IgD-negative memory B cell (primary cell): ENCODE measurements around the gene SLC25A41. TPM values are rescaled to one million over a fixed set of nuclear protein-coding genes. Genes with fewer than 3 reads are reported as not detected.

Experiments
- H3K27ac Mint-ChIP-seq, 3 donors: one replicate each; pipeline ENCODE4 v1.8.0; 2020 to 2022; ENCODE audit warnings: mild to moderate bottlenecking in 3 of 3, mixed read lengths in 3 of 3, moderate library complexity in 1 of 3
- H3K27me3 Mint-ChIP-seq: one replicate; pipeline ENCODE4 v1.8.0; 2021; ENCODE audit warnings: mixed read lengths
- H3K36me3 Mint-ChIP-seq: one replicate; pipeline ENCODE4 v1.8.0; 2020; ENCODE audit warnings: mild to moderate bottlenecking, mixed read lengths
- H3K4me1 Mint-ChIP-seq, 3 donors: one replicate each; pipeline ENCODE4 v1.8.0; 2020 to 2022; ENCODE audit warnings: mixed read lengths in 3 of 3, mild to moderate bottlenecking in 1 of 3
- H3K4me3 Mint-ChIP-seq, 4 donors: one replicate each; pipeline ENCODE4 v1.8.0; 2020 to 2022; ENCODE audit warnings: mild to moderate bottlenecking in 4 of 4, mixed read lengths in 4 of 4, moderate library complexity in 3 of 4
- H3K9me3 Mint-ChIP-seq, 3 donors: one replicate each; pipeline ENCODE4 v1.8.0; 2020 to 2021; ENCODE audit warnings: mixed read lengths in 3 of 3, mild to moderate bottlenecking in 1 of 3
- polyA plus RNA-seq: library from polyadenylated mRNA; unstranded; fragments of 300-500 nt; fragmentation: Illumina TruSeq; gene quantifications from one replicate; pipeline ENCODE4 v1.2.3, GENCODE V29; 2021

SLC25A41 gene
- polyA plus RNA-seq, 1 donor from 2014 or later, result not detected

GRCh38 chr19:6467384-6467783 is 33.8 kb upstream of the SLC25A41 start:
- Mint-ChIP-seq H3K4me1 (peaks cover 0 to 15% (median 10%) of the 10 kb centered on the region in 3 donors), H3K36me3 (peaks cover 6% of the 10 kb centered on the region), H3K9me3 (no peaks in the 10 kb centered on the region), H3K4me3 (no peak overlapping the region), H3K27ac (no peak overlapping the region), H3K27me3 (peaks cover 2% of the 10 kb centered on the region)

GRCh38 chr19:6466526-6467248 is 33.1 kb upstream of the SLC25A41 start:
- H3K4me3 Mint-ChIP-seq, result no peak overlapping the region

DNA sequence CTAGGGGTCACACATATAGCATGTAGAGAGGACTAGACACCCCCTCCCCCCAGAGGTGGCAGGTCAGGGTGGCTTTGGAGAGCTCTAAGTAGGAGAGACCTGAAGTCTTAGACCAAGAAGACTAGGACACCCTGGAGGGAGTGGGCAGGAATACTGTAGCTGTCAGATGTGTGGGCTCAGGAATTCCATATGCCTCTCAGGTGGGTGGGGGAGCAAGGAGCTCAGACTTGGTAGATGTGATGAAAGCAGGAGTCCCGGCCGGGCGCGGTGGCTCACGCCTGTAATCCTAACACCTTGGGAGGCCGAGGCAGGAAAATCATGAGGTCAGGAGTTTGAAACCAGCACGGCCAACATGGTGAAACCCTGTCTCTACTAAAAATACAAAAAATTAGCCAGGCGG is 32.1 kb upstream of the SLC25A41 start:
- H3K27me3 Mint-ChIP-seq, result peaks cover 2% of the 10 kb centered on the region
- H3K27ac Mint-ChIP-seq, result peak overlapping the region in 1 of 3 donors; percentile 65
- peaks cover 6% of the 10 kb centered on the region for H3K36me3 Mint-ChIP-seq
- peak overlapping the region in 2 of 4 donors; percentile 28 to 68 for H3K4me3 Mint-ChIP-seq
- H3K9me3 Mint-ChIP-seq, result no peaks in the 10 kb centered on the region
- H3K4me1 Mint-ChIP-seq, result peaks cover 1 to 18% (median 10%) of the 10 kb centered on the region in 3 donors

More at GRCh38 chr19:6466526-6467248, 33.1 kb upstream of the SLC25A41 start:
- Mint-ChIP-seq H3K27me3 (peaks cover 2% of the 10 kb centered on the region), H3K27ac (no peak overlapping the region), H3K36me3 (peaks cover 6% of the 10 kb centered on the region), H3K4me1 (peaks cover 0 to 18% (median 10%) of the 10 kb centered on the region in 3 donors), H3K9me3 (no peaks in the 10 kb centered on the region)

DNA sequence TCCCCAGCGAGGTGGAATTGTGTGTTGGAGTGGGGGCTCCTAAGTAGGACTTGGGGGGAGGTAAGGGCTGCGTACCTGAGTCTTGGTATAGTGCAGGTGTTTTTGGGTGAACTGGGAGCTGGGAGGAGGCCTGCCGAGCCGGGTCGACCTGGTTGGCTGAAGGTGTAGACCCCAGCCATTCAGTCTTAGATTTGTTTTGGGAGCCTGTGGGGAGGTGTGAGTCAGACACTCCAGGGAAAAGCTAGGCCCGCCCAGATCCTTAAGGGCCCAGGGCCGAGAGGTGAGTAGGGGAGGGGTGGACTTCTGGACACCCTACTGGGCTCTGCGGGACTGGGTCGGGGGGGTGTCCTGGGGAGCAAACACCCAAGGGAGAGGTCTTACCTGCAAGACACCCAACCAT is 31.4 kb upstream of the SLC25A41 start:
- Mint-ChIP-seq H3K27ac (peak overlapping the region in 2 of 3 donors; percentile 63 to 74), H3K4me1 (peaks cover 8 to 22% (median 14%) of the 10 kb centered on the region in 3 donors), H3K9me3 (no peaks in the 10 kb centered on the region), H3K27me3 (peaks cover 2% of the 10 kb centered on the region), H3K36me3 (peaks cover 3% of the 10 kb centered on the region), H3K4me3 (peak overlapping the region in 3 of 4 donors; percentile 28 to 67 (median 65))

- H3K36me3 Mint-ChIP-seq, result peaks cover 3% of the 10 kb centered on the region
- peaks cover 2% of the 10 kb centered on the region for H3K27me3 Mint-ChIP-seq
- peak within 1 kb of the TSS; percentile 46 to 74 (median 63) for H3K27ac Mint-ChIP-seq
- peak within 1 kb of the TSS; percentile 67 to 88 (median 80) for H3K4me3 Mint-ChIP-seq
- no peaks in the 10 kb centered on the region for H3K9me3 Mint-ChIP-seq
- H3K4me1 Mint-ChIP-seq, result peaks cover 10 to 23% (median 15%) of the 10 kb centered on the region in 3 donors
These were observed 30.7 kb upstream of the SLC25A41 start, which contains the start of gene CRB3 for GRCh38 chr19:6464070-6464873. TSS of gene CRB3 (plus strand) at chr19:6464271. CDS start at chr19:6464702, 431 bp downstream.

DNA sequence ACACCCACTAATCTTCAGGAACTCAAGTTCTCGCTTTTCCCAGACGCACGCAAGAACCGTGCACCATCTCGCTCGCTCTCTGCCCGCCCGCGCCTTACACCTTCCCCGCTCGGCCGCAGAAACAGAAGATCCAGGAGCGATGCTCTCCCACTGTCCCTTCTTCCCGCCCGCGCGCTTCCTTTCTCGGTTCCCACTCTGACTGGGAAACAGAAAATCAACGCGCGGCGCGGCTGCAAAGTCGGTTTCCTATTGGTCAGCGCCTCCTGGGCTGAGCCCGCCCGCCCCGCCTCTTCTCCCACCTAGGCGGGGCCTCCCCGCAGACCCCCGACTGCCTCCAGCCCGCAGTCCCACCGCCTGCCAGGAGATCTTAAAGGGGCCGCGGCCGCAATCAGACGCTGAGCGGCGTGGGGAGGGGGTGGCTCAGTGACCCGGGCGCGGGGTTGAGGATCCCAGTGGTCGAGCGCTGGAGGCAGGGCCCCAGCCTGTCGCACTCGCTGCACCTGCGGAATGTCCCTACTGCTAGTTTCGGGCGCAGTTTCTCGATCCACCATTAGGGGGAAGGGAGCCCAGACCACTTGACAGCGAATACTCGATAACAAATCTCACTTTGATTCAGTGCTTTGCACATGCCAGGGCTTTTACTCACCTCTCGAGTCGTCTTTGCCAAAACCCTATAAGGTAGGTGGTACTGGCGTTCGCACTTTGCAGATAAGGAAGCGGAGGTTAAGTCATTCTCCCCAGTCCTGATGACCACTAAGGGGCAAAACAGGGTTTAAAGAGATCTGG is 26.7 kb upstream of the SLC25A41 start:
- Mint-ChIP-seq H3K27me3 (peaks cover 2% of the 10 kb centered on the region), H3K36me3 (peaks cover 6% of the 10 kb centered on the region), H3K9me3 (no peaks in the 10 kb centered on the region), H3K27ac (peak overlapping the region; percentile 80 to 96 (median 93)), H3K4me1 (peaks cover 17 to 33% (median 27%) of the 10 kb centered on the region in 3 donors), H3K4me3 (peak overlapping the region; percentile 92 to 99 (median 98))

DNA sequence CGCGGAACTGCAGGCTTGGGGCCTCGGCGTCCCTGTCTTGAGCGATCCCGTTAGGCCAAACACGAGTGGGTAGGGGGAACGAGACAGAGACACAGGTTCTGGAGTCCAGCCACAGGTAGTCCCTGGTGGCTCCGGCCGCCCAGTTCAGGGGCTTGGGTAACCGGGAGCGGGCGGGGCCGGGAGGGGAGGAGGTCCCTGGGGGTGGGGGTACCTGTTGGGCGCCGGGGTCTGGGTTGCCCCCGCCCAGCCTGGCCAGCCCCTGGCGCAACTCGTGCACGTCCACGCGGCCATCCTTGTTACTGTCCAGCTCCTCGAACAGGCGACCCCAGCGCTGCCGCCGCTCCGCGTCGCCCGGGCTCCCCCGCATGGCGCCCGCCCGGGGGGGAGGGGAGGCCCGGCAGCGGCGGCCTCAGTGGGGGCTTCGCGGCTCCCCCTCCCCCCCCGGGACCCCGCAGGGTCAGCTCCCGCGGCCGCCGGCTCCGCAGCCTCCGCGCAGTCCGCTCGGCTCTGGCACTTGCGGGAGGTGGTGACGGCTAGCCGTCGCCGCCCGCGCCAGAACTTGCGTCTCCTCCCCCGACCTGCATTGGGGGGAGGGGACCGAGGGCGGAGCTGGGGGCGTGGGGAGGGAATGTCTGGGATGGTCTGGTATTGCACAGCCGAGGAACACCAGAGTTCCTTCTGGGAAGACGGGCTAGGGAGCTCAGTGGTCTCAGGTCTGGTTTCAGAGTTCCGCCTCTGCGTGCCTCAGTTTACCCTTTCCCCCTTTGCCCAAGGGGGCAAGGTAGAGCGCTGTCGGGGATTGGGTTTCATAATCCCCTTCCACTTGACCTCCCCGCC is 25.9 kb upstream of the SLC25A41 start, which contains the start of gene SLC25A23:
Gene SLC25A23, minus strand, starts transcription at position 531 of the 837 bp plus-strand sequence. Its CDS starts 164 bp downstream, at position 367.
- Mint-ChIP-seq H3K4me3 (peak within 1 kb of the TSS; percentile 92 to 99 (median 98)), H3K9me3 (no peaks in the 10 kb centered on the region), H3K27me3 (peaks cover 2% of the 10 kb centered on the region), H3K4me1 (peaks cover 17 to 28% (median 20%) of the 10 kb centered on the region in 3 donors), H3K36me3 (peaks cover 14% of the 10 kb centered on the region), H3K27ac (peak within 1 kb of the TSS; percentile 93 to 96 (median 94))

DNA sequence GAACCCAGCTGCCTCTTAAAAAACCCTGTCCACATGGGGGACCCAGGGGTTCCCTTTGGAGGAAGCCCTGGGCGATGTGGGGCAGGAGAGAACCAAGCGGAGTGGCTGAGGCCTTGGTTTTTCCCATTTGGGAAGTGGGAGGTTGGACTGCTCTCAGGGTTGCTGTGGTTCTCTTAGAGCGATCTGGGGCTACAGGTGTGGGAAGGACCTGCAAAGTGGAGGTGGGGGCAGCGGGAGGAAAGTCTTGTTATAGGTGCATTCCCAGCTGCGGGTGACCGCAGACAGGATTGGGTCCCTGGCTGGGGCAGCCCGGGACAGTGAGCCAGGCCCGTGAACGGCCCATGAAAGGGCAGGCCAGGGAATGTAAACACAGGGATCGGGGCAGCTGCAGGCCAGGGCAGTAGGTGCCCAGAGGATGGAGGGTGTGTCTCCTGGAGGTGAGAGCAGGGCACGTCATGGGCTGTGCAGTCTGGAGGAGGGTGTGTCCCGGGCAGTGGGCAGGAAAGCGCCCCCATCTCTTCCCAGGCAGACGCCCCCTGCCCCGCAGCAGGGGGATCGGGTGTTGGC is 25.2 kb upstream of the SLC25A41 start:
- Mint-ChIP-seq H3K4me3 (peak overlapping the region; percentile 85 to 97 (median 94)), H3K9me3 (peaks cover 0 to 2% (median 0%) of the 10 kb centered on the region in 3 donors), H3K27ac (peak overlapping the region; percentile 93 to 94 (median 94)), H3K4me1 (peaks cover 17 to 26% (median 19%) of the 10 kb centered on the region in 3 donors), H3K27me3 (peaks cover under 1% of the 10 kb centered on the region), H3K36me3 (peaks cover 14% of the 10 kb centered on the region)

- peak overlapping the region; percentile 93 to 94 (median 94) for H3K27ac Mint-ChIP-seq
- peaks cover 16% of the 10 kb centered on the region for H3K36me3 Mint-ChIP-seq
- peaks cover 0 to 3% (median 2%) of the 10 kb centered on the region in 3 donors for H3K9me3 Mint-ChIP-seq
- no peaks in the 10 kb centered on the region for H3K27me3 Mint-ChIP-seq
- peaks cover 17 to 25% (median 19%) of the 10 kb centered on the region in 3 donors for H3K4me1 Mint-ChIP-seq
- H3K4me3 Mint-ChIP-seq, result peak overlapping the region; percentile 85 to 97 (median 94)
These were observed 24.6 kb upstream of the SLC25A41 start for GRCh38 chr19:6457958-6458694.

DNA sequence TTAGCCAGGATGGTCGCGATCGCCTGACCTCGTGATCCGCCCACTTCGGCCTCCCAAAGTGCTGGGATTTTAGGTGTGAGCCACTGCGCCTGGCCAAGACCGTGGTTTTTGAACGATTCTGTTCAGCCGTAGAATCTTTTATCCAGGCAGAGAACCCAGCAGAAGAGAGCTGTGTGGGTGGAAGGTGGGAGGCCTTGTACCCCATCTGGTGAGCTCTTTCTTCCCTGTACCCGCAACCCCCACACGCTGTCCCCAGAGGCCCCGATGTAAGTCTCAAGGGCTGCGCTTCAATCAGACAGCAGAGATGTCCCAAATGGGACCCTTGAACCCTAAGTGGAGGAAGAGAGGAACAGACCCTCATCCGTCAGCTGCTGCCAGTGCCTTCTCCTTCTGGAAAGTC is 22.4 kb upstream of the SLC25A41 start:
- Mint-ChIP-seq H3K27ac (peak overlapping the region in 1 of 3 donors; percentile 39), H3K4me1 (peaks cover 17 to 19% (median 19%) of the 10 kb centered on the region in 3 donors), H3K36me3 (peaks cover 18% of the 10 kb centered on the region), H3K9me3 (peaks cover 0 to 3% (median 2%) of the 10 kb centered on the region in 3 donors), H3K27me3 (no peaks in the 10 kb centered on the region), H3K4me3 (no peak overlapping the region)

DNA sequence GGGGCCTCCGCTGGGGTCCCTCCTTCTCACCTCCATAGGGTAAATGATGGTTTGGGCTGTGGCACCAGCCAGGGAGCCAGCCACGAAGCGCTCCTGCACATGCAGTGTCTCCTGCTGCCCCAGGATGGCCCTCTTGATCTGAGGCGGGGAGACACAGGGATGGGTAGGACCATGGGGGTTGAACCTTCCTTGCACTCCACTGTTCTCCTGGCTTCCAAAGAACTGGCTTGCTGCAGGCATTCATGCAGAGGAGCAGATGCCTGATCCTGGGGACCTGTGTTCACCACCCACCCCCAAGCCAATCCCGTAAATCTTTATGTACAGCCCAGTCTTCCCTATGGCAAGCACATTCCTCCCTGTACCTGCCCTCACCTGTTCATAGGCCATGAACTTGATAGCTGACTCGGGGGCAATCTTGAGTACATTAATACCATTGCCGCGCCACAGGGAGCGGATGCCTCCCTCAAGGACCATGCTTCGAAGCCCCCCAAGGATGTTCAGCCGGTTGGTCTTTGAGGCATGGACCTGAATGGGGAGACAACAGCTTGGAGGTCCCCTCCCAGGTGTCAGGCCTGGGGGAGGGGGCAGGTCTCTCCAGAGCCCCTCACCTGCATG is 20.5 kb upstream of the SLC25A41 start:
- Mint-ChIP-seq H3K4me1 (peaks cover 6 to 14% (median 14%) of the 10 kb centered on the region in 3 donors), H3K4me3 (peak overlapping the region in 1 of 4 donors; percentile 5), H3K36me3 (peaks cover 21% of the 10 kb centered on the region), H3K27ac (no peak overlapping the region), H3K27me3 (no peaks in the 10 kb centered on the region), H3K9me3 (peaks cover 0 to 3% (median 2%) of the 10 kb centered on the region in 3 donors)

GRCh38 chr19:6452899-6453298 is 19.3 kb upstream of the SLC25A41 start:
- peaks cover 0 to 3% (median 2%) of the 10 kb centered on the region in 3 donors for H3K9me3 Mint-ChIP-seq
- no peak overlapping the region for H3K4me3 Mint-ChIP-seq
- peak overlapping the region in 1 of 3 donors; percentile 28 for H3K27ac Mint-ChIP-seq
- H3K27me3 Mint-ChIP-seq, result no peaks in the 10 kb centered on the region
- peaks cover 21% of the 10 kb centered on the region for H3K36me3 Mint-ChIP-seq
- peaks cover 0 to 3% (median 3%) of the 10 kb centered on the region in 3 donors for H3K4me1 Mint-ChIP-seq
